Chondrocyte (in vitro differentiated cells): ENCODE results near the gene GZMA. TPM values are rescaled to one million over a fixed set of nuclear protein-coding genes. Genes with fewer than 3 reads are reported as not detected.

Experiments used
- DNase-seq: peaks from one replicate; pipeline ENCODE4 v3.0.0; 2021; ENCODE audit warnings: mixed read lengths, low spot score
- H3K27ac Mint-ChIP-seq: one replicate; pipeline ENCODE4 v1.8.0; 2021; ENCODE audit warnings: mild to moderate bottlenecking, moderate library complexity, mixed read lengths; ENCODE audit not compliant: unreplicated experiment
- H3K27me3 Mint-ChIP-seq: 2 replicates; pipeline ENCODE4 v1.8.0; 2021; ENCODE audit warnings: low read depth, mixed read lengths
- H3K36me3 Mint-ChIP-seq: 2 replicates; pipeline ENCODE4 v1.8.0; 2021; ENCODE audit warnings: low read depth, mixed read lengths
- H3K4me1 Mint-ChIP-seq: 2 replicates; pipeline ENCODE4 v1.8.0; 2021; ENCODE audit warnings: low read depth, mild to moderate bottlenecking, mixed read lengths
- H3K4me3 Mint-ChIP-seq: one replicate; pipeline ENCODE4 v1.8.0; 2021; ENCODE audit warnings: mild to moderate bottlenecking, moderate library complexity, mixed read lengths; ENCODE audit not compliant: unreplicated experiment
- H3K9me3 Mint-ChIP-seq: 2 replicates; pipeline ENCODE4 v1.8.0; 2021; ENCODE audit warnings: low read depth, mixed read lengths
- total RNA-seq: library from RNA; stranded (reverse); gene quantifications from 3 replicates; pipeline ENCODE4 v1.2.1, GENCODE V29; 2021
- TF ChIP-seq, protein P1 (sequence below): fragments of 200-600 bp; sonication (generic); IDR thresholded peaks from 2 replicates; pipeline ENCODE4 v1.5.0; 2021; ENCODE audit warnings: antibody characterized with exemption, mild to moderate bottlenecking, moderate library complexity

GZMA gene
- total RNA-seq, 1 donor from 2014 or later = not detected

DNA sequence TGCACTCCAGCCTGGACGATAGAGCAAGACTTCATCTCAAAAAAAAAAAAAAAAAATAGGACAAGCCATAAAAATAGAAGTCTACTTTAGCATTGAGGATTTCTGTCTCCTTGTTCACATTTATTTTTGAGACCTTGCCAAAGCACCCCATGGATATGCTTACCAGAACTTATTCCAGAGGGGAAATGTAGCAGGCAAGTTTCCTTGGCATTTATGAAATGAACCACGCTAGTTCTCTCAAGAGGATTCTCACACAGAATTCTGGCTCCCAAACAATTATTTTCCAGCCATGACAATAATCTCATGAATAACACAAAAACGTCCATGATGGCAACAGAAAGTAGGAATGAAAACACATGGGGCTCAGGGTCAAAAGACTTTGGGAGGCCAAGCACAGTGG is 34.1 kb downstream of the GZMA start:
- Mint-ChIP-seq H3K9me3 (peaks cover under 1% of the 10 kb centered on the region), H3K36me3 (peaks cover 1% of the 10 kb centered on the region), H3K27me3 (peaks cover 31% of the 10 kb centered on the region), H3K4me1 (no peaks in the 10 kb centered on the region), H3K4me3 (no peak overlapping the region), H3K27ac (no peak overlapping the region)
- TF ChIP-seq, protein P1, sequence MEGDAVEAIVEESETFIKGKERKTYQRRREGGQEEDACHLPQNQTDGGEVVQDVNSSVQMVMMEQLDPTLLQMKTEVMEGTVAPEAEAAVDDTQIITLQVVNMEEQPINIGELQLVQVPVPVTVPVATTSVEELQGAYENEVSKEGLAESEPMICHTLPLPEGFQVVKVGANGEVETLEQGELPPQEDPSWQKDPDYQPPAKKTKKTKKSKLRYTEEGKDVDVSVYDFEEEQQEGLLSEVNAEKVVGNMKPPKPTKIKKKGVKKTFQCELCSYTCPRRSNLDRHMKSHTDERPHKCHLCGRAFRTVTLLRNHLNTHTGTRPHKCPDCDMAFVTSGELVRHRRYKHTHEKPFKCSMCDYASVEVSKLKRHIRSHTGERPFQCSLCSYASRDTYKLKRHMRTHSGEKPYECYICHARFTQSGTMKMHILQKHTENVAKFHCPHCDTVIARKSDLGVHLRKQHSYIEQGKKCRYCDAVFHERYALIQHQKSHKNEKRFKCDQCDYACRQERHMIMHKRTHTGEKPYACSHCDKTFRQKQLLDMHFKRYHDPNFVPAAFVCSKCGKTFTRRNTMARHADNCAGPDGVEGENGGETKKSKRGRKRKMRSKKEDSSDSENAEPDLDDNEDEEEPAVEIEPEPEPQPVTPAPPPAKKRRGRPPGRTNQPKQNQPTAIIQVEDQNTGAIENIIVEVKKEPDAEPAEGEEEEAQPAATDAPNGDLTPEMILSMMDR = no peak
- DNase-seq = no peak

DNA sequence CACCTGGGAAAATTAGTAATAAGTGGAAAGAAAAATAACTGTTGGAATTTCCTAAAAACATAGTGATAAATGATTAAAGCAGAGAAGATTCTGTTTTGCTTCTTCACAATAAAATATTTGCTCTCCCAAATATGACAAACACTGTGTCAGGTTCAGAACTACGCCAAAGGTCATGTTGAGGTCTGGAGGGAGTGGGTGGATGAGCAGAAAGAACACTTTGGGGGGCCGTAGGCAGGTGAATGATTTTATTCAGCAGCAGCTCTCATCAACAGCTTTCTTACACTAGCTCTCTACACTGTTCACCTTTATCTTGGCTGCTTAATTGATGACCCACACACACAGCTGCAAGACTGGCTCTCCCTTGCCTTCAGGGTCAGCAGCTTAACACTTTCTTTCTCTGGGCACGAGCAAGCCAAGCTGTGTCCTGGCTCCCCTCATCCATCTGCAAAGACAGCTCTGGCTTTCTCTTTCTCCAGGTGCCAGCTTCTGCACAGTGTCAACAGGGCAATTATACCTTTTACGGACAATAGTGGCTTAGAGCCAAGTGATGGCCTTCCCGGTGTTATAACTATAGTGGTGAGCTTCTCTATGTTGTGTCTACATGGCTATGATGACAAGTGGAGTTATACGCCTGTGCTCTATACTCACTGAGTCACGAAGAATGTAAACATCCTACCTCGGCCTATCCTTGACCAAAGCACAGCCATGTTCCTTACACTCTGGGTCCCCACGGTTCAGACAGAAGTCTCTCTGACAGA is 38.6 kb downstream of the GZMA start:
- H3K4me3 Mint-ChIP-seq = no peak overlapping the region
- TF ChIP-seq, protein P1 = no peak
- DNase-seq = no peak
- peaks cover 41% of the 10 kb centered on the region for H3K27me3 Mint-ChIP-seq
- H3K4me1 Mint-ChIP-seq = no peaks in the 10 kb centered on the region
- no peaks in the 10 kb centered on the region for H3K9me3 Mint-ChIP-seq
- H3K36me3 Mint-ChIP-seq = no peaks in the 10 kb centered on the region
- no peak overlapping the region for H3K27ac Mint-ChIP-seq

DNA sequence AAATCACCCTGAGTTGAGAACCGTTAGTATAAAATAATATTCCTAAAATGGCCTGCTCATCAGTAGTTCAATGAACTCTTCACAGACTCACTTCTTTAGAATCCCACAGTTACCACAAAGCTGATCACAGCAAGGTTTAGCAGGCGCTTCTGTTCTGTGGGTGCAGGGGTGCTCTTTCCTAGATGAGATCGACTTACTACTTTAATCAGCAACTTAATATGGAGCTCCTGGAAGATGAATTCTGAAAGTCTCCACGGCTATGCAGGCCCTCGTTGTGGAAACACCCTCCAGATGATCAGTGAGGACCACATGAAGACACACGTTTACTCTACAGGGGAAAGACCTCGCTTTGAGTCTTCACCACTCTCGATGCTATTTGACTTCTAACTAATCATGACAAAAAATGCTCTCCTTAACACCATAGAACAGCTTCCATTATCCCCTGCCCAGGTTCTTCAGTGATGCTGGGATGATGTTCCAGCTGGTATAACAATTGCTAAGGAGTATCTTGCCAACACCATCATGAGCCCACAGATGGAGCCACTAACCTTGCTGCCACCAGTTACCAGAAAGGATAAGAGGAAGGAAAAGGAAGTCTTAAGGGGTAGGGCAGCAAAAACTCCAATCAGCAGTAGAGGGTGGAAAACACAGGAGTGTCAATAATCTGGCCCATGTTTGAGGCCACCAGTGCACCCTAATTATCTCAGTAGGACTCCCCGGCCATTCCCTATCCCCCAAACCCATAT is 39.7 kb downstream of the GZMA start:
- TF ChIP-seq, protein P1 = no peak
- Mint-ChIP-seq H3K4me1 (peaks cover 4% of the 10 kb centered on the region), H3K27me3 (peaks cover 41% of the 10 kb centered on the region), H3K27ac (no peak overlapping the region), H3K36me3 (no peaks in the 10 kb centered on the region), H3K9me3 (no peaks in the 10 kb centered on the region), H3K4me3 (no peak overlapping the region)
- DNase-seq = no peak

GRCh38 chr5:55143624-55144023 is 41.2 kb downstream of the GZMA start:
- Mint-ChIP-seq H3K9me3 (no peaks in the 10 kb centered on the region), H3K36me3 (no peaks in the 10 kb centered on the region), H3K27me3 (peaks cover 35% of the 10 kb centered on the region), H3K4me3 (no peak overlapping the region), H3K4me1 (peaks cover 4% of the 10 kb centered on the region), H3K27ac (no peak overlapping the region)
- DNase-seq = no peak
- TF ChIP-seq, protein P1 = no peak

GRCh38 chr5:55146080-55146479 is 43.6 kb downstream of the GZMA start:
- H3K9me3 Mint-ChIP-seq = no peaks in the 10 kb centered on the region
- no peak overlapping the region for H3K4me3 Mint-ChIP-seq
- TF ChIP-seq, protein P1 = no peak
- H3K36me3 Mint-ChIP-seq = no peaks in the 10 kb centered on the region
- peaks cover 33% of the 10 kb centered on the region for H3K27me3 Mint-ChIP-seq
- H3K4me1 Mint-ChIP-seq = peaks cover 4% of the 10 kb centered on the region
- DNase-seq = no peak
- no peak overlapping the region for H3K27ac Mint-ChIP-seq
